WI38 (cell line): Measurements from ENCODE around the gene MANBA.

Experiments used
- H3K4me3 ChIP-seq: 2 replicates; pipeline ENCODE4 v1.5.1; 2011; ENCODE audit warnings: low read depth, mild to moderate bottlenecking, control low read depth, low read length
- CTCF ChIP-seq: IDR thresholded peaks from 2 replicates; pipeline ENCODE4 v1.5.1; 2012; ENCODE audit warnings: low read depth, mild to moderate bottlenecking, control low read depth, low read length

The MANBA gene

GRCh38 chr4:102781570-102781969 is 20.8 kb upstream of the MANBA start:
- TF ChIP-seq CTCF, result no peak
- no peak overlapping the region for H3K4me3 ChIP-seq

- no peak for TF ChIP-seq CTCF
- no peak overlapping the region for H3K4me3 ChIP-seq
Measured at GRCh38 chr4:102780476-102781144, 19.8 kb upstream of the MANBA start.

DNA sequence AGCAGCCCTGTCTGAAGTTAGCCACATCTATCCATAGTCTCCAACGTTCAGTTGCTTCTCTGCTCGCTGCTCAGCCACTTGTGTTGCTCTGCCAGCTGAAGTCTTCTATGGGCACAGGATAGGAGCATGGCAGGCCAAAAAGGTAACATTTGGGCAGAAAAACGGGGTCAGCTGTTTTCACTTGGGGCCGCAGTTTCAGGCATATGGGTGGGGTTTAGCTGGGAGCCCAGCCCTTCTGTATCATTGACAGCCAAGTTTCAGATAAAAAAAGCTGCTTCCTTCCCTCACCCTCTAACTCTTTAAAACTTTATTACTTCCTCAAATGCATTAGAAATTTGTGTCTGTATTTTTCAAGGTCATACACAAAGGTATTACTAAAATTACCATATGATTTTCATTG is 18.4 kb upstream of the MANBA start:
- no peak for TF ChIP-seq CTCF
- H3K4me3 ChIP-seq, result no peak overlapping the region

DNA sequence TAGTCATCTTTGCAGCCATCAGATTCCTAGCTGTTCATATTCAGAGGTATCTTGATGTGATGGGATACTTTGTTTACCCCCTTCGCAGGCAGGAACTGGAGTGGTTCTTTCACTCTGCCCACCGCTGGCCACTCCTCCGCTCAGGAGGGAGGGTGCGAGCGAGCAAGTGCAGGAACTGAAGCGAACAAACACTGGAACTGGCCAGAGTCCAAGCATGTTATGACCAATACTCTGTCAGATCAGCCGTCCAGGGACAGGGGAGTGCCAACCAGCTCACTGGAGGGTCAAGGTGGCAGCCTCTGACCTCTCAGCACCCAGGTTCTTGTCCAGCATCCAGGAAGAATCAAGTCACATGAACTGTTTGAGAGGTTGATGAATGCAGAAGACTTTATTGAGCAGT is 18.0 kb upstream of the MANBA start:
- TF ChIP-seq CTCF, result no peak
- H3K4me3 ChIP-seq, result no peak overlapping the region

DNA sequence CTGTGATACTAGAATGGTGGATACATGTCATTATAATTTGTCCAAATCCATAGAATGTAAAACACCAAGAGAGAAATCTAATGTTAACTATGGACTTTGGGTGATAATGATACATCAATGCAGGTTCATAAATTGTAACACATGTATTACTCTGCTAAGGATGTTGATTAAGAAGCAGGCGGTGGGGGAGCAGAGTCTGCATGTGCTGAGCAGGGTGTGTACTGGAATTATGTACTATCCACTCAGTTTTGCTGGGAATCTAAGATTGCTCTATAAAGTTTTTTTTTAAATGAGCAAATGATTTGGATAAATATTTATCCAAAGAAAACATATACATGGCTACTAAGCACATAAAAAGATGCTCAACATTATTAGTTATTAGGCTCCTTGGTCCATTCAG is 15.0 kb upstream of the MANBA start:
- no peak for TF ChIP-seq CTCF
- no peak overlapping the region for H3K4me3 ChIP-seq

DNA sequence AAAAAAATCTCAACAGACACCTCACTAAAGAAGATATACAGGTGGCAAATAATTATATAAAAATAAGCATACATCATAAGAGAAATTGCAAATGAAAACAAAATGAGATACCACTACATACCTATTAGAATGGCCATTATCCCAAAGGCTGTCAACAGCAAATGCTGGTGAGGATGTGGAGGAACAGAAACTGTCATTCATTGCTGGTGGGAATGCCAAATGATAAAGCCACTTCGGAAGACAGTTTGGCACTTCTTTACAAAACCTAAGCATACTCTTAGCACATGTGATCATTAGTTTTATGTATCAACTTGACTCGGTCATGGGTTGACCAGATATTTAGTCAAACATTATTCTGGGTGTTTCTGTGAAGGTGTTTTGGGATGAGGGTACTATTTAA is 13.5 kb upstream of the MANBA start:
- TF ChIP-seq CTCF, result no peak
- no peak overlapping the region for H3K4me3 ChIP-seq

- no peak overlapping the region for H3K4me3 ChIP-seq
Measured at GRCh38 chr4:102772738-102773340, 12.1 kb upstream of the MANBA start.

More at GRCh38 chr4:102772738-102773340, 12.1 kb upstream of the MANBA start:
- no peak for TF ChIP-seq CTCF
